HEK293 (cell line): Measurements from ENCODE around the gene SLX9.

Experiments used
- CTCF ChIP-seq: fragments of 450-650 bp; formaldehyde crosslinking; IDR thresholded peaks from 2 replicates; pipeline ENCODE4 v1.5.1; 2016; ENCODE audit warnings: missing biosample characterization, missing genetic modification characterization
- IKZF3 ChIP-seq: fragments of 450-650 bp; IDR thresholded peaks from 2 replicates; pipeline ENCODE4 v1.5.0; 2018; ENCODE audit warnings: missing biosample characterization, mild to moderate bottlenecking, missing genetic modification characterization, moderate library complexity
- ZNF311 ChIP-seq: fragments of 450-650 bp; formaldehyde crosslinking; IDR thresholded peaks from 2 replicates; pipeline ENCODE4 v1.5.1; 2017; ENCODE audit warnings: missing biosample characterization, missing genetic modification characterization, borderline replicate concordance

- TF ChIP-seq IKZF3 (tag by site-specific recombination) (no peak), CTCF (tag by site-specific recombination) (no peak), ZNF311 (tag by site-specific recombination) (no peak)
Observed at GRCh38 chr21:44900559-44901251, 39.1 kb upstream of the SLX9 start.
